Glomerular endothelial cell (primary cell): ENCODE data around the gene MICAL2. TPM values are rescaled to one million over a fixed set of nuclear protein-coding genes. Genes with fewer than 3 reads are reported as not detected.

Source experiments
- DNase-seq: peaks from one replicate; pipeline ENCODE4 v3.0.0-alpha.2; 2011; ENCODE audit warnings: low read depth, low spot score; ENCODE audit errors: extremely low read depth
- total RNA-seq: library from RNA; depleted of rRNA; stranded (reverse); fragments of >200 nt; gene quantifications from 2 replicates; pipeline ENCODE4 v1.2.3, GENCODE V29; 2015

The MICAL2 gene
- total RNA-seq, 1 donor from 2014 or later, result 252 TPM

DNA sequence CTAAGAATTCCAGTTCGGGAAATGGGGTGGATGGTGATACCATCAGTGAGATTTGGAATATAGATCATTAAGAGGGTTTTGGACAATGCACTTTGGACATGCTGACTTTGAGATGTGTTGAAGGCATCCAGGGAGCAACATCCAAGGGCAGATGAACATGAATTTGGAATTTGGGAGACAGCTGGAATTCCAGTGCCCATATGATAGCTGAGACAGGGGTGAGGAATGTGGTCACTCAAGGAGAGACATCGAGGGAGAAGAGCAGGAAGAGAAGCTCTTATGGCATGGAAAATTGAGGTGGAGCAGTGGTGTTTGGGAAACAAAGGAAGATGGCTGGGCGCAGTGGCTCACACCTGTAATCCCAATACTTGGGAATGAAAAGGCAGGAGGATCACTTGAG is 11.8 kb upstream of the MICAL2 start:
- no peak for DNase-seq

DNA sequence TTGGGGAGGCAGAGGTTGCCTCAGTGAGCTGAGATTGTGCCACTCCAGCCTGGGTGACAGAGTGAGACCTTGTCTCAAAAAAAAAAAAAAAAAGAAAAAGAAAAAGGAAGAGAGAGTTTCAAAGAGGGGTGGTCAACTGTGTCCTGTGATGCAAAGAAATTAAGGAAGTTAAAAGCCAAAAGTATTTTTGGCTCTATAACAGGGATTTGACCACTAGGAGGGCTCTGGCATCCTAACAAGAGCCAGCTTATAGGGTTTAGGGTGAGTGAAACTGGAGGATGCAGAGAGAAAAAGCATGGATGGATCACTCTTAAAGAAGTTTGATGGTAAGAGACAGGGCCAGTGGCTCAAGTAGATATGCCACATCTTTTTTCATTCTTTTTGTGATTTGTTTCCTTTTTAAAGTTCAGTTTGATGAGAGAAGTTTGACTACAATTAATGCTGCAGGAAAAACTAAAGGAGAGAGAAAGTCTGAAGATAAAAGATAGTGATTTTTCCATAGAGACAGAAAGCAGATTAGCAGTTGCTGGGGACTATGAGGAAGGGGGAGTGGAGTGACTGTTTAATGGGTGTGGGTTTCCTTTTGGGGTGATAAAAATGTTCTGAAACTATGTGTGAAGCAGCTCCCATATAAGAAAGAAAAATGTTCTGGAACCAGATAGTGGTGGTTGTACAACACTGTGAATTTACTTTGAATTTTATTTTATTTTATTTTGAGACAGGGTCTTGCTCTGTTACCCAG is 11.1 kb upstream of the MICAL2 start:
- no peak for DNase-seq

DNA sequence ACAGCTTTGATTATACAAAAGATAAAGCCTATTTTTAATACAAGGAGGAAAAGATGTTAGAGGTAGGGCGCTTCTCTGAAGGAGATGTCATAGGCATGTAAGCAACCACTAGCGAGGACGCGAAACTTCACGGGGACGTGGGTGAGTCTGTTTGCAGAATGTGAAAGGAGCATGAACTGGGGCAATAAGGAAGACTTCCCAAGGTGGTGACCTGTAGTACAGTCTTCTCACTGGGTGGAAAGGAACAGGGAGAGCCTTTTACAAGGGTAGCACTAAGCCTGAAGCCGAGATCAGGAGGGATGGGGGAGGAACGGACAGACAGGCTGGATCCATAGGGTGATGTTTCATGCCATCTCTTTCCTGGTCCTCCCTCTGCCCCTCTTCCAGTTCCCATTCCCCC is 10.0 kb upstream of the MICAL2 start:
- no peak for DNase-seq

DNA sequence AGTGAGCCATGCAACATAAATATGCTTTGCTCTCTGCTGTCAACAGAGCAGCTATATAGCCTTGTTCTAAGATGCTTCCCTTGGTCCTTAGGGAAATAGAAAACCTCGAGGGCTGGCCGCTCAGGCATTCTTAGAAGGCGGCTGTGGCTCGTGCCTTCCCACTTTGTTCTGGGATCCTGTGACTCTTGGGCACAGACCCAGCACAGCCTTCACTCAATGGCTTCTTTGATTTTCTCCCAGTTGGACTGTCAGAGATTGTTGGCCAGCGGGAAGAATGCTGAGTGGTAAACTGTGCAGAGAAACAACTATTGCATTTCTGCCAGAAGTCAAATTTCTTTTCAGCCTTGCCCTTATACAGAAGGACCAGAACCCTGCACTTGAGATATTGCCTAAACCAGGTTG is 9.5 kb upstream of the MICAL2 start:
- no peak for DNase-seq

DNA sequence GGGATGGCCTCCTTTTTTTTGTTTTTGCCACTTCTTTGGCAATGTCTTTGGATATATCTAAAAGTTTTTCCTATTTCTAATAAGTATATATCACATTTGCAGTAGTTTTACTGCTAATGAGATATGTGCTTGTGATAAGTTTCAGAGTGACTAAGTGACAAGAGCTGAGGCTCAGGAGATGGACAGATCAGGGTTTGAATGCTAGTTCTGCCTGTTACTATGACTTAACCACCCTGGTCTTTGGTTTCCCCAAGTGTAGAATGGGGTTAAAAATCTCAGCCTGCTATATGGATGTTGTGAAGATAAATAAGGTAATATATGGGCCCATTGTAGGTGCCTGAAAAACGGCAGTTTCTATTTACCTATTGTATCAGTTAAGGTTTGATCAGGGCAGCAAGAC is 9.1 kb upstream of the MICAL2 start:
- DNase-seq, result no peak

DNA sequence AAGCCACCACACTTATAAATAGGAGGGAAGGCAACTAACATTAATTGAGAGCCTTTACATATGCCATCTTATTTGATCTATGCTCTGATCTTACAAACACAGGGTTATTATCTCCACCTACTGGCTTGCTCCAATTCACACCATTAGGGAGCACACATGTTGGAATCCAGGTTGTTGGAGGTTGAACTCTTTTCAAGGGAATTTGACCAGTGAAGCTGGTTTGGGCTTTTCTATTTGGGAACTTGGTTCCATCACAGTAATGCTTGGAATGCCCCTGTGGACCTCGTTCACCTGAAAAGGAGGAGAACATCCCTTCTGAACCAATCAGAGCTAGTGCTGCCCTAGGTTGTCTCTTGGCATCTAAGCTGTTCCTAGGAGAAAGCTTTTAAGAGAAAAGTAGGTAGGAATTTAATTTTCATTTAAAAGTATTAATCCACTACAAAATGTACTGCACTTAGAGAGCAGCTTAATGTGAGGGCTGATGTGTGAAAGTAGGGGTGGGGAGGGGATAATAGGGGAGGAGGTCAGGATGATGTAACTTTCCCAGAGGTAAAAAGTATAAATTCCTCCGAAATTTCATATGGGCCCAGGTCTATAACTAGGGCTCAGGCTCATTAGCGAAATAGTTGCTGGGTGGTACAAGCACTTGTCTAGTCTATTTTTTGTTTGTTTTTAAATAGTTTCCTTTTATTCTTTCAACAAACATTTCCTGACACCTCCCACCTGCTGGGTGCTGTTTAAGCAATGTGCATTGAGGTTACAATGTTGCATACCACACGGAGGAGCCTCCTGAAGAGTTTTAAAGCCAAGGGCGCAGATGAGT is 7.6 kb upstream of the MICAL2 start:
- no peak for DNase-seq

DNA sequence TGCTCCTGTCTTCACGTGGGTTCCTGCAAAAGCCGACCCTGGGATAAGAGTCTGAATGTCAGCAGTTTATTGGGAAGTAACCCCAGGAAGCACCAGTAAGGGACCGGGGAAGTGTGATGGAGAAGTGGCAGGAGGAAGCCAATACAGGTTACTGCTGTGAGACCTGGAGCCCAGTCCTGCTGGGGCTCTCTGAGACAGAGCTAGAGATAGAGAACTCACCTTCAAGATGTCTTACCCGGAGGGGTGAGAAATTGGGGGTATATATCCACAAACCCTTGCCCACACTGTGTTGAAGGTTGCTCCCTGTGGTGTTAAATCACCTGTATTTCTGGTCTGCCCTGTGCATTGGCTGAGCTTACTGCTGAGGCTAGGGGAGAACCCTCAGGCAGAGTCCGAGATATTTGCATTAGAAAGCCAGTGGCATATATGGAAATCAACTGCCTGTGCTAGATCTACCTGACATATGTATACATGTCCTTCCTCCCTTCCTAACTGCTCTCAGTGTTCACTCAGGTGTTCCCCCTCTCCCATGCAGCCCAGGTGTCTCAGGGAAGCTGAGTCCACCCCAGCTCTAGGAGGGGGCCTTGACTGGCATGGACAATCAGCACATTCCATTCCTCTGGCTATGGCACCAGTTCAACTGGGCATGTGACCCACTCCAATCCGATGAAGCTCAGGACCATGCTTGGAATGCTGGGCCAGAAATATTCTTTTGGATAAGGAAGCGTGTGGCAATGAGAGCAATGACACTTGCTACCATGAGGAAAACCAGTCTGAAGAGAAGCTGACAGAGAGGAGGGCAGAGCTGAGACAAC is 6.8 kb upstream of the MICAL2 start:
- no peak for DNase-seq

DNA sequence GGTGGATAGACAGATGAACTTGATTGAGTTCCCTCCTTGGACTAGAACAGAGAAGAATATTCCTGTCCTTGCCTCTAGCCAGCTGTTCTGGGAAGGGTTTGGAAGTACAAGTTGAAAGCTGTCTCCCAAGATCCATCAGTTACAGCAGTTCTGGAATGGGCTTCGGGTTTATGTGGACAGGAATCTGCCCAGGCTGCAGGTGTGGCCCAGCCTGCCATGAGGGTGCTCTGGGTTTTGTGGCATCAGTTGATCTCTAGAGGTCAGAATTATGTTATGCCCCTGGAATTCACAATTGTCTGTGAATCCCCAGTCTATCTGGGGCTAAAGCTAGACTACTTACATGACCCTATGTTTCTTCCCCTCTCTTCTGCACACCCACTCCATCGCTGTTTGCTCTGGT is 4.9 kb upstream of the MICAL2 start:
- no peak for DNase-seq

DNA sequence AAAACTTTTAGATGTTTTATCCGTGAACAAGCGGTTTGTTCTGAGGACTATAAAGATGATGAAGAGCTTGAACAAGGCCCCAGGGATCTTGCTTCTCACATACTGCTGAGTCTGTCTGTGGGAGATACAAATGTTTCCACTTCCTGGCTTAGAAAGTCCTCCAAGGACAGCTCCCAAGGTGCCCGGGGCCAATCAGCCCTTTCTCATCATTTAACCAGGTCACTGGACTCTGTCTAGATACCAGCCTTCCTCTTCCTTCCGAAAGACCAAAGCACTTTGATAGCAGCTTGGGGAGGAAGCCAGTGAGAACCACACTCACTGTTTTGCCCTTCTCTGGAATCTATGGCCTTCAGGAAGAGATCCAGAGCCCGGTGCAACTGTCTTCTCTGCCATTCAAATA is 4.3 kb upstream of the MICAL2 start:
- no peak for DNase-seq

DNA sequence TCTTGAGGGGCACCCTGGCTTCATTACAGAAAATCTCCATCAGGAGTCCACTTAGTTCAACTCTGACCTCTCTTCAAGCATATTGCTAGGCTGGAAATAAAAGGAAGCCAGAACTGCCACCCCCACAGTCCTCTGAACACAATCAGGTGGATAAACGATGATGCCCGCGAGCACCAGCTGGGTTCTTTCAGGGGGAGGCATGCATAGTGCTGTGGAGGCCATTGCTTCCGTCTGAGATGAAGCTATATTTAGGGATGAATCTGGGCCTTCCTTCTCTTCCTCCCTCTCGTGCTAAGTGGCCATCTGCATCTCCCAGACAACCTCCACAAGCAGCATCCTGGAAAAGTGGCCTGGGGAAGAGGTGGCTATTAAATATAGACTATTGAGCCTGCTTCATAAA is 3.9 kb upstream of the MICAL2 start:
- no peak for DNase-seq

DNA sequence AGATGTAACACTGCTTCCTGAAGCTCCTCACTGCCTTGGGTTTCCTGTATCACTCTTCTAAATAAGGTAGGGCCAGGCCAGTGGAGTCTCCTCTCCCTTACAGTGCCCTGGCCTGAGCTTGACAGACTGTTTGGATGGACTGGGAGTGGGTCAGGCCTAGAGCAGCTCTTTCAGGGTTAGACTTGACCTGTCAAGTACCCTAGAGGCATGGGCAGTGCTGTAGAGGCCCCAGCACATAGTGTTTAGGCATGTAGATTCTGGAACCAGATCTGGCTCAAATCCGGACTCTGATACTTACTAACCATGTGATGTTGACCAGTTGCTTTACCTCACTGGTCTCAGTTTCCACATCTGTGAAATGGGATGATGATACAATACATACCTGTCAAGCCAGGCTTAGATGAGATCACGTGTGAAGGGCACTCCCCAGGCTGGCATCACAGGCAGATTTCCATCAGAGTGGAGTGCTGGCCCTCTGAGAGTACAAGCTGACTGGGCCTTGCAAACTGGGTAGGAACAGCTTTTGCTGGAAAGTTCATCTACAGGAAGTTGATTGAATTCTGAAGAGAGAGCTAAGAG is 1.4 kb upstream of the MICAL2 start:
- no peak for DNase-seq

DNA sequence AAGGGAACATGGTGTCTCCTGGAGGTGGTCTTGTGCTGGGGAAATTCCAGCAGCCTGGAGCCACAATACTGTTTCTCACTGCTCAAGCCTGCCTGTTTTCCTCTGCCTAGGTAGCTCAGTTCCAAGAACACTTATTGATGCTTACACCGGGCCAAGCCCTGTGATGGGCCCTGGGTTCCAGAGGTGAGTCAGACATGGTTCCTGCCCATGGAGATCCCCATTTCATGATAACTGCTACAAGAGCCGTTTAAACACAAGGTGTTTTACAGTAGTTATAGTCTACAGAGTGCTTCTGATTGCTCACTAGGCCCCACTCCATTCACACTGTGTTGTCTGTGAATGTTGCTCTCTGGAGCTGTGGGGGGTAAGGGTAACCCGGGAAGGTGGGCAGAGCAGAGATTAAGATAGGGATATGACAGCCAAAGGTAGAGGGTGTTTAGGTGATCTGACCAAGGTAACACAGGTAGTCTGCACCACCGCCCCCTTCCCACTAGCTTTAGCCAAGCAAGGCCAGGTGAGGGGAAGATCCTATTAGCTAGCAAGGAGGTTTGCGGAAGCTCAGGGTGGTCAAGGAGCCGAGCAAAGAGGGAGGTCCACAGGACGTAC is 696 bp upstream of the MICAL2 start:
- DNase-seq, result no peak

DNA sequence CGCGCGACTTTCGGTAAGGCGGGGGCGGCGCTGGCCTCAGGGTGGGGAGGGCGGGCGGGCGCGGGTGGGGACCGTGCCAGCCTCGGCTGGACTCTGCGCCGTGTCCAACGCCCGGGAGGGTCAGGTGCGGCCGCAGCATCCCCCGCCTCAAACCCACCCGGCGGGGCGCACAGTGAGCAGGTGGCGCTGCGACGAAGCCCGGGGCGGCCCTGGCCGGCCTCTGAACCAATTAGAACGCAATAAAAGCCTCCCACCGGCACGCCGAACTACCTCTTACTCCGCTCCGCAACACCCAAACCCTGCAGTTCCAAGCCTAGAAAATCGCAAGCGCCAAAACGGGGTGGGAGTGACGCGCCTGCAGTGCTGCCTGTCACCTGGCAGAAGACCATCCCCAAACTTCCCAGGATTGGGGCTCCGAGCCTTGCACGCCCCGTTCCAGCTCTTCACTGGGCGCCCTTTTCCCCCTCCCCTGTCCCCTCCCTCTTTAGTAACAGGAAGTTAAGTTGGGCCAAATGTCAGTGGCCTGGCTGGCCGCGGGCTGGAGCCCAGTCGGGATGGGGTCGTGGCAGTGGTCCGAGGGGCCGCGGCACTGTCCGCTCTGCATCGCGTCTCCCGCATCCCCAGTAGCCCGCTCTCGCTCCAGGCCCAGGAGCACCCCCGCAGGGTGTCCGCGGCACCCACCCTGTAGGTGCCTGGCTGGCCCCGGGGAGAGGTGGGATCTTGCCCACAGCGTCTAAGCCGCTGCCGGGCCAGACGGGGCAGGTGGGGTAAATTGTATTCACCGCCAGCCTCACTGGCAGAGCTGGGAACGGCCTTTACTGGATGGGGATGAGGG is 541 bp downstream of the MICAL2 start:
- no peak for DNase-seq

DNA sequence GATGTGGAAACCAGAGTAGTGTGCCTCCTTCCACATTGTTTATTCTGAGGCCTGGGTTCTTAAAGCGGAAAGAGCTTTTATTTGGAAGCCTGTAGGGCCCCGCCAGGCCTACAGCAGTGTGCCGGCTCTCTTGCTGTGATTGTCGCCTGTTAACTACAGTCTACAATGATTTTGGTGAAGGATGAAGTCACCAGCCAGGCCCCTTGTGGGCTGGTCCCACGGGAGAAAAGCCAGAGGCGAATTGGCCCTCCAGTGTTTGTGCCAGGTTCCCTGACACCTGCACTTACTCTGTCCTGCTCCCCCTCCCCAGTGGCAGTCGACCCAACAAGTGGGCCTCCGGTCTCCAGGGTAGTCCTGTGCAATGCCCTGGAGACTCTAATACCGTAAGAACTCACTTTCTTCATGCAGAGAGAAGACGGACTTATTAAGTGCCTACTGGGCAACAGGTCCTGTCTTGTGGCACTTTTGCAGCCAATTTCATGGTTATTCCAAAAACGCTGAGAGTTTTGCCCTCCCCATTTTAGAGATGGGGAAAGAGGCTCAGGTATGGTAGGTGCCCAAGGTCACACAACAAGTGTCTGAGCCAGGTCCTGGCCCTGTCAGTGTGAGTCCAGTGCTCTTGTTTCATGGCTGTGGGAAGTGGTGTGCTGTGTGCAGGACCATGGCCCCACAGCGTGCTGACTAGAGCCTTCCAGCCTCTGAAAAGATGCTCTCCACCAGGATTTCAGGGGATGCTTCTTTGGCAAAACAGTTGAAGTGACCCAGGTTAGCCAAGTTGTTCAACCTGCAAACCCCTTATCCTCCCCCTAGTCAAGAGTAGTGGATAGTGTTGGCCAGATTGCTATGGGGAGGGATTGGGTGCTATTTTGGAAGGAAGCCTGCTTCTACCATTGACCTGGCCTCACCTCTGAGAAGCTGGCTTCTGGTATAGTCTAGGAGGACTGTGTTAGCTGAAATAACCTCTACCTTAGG is 1.4 kb downstream of the MICAL2 start:
- no peak for DNase-seq

DNA sequence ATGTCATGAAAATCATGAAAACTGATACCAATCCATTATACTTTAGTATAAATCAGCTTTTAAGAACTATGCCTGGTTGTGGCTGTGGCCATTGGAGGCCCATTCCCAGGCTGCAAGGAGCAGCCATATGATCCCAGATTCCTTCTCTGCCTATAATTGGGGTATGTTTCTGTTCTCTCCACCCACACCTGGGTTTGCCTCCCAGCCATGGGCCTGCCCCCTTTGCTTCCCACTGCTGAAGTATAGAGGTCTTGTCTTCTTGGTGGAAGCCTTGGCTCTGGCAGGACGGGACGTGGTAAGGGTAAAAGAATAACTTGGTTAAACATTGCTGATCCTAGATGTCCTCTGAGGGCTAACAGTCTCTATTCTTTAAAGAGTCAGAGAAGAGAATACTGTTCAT is 2.4 kb downstream of the MICAL2 start:
- DNase-seq, result no peak

DNA sequence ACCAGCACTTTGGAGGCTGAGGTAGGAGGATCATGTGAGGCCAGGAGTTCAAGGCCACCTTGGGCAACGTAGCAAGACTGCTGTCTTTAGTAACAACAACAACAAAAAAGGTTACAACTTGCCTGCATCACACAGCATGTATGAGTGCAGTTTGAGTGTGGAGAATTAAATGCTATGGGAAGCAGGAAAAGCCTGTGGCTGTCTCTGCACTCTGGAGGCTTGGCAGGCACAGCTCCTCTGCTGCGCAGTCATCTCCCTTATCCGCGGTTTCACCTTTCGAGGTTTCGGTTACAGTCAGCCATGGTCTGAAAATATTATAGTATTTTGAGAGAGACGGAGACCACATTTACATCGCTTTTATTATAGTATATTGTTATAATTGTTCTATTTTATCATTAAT is 2.9 kb downstream of the MICAL2 start:
- DNase-seq, result no peak

DNA sequence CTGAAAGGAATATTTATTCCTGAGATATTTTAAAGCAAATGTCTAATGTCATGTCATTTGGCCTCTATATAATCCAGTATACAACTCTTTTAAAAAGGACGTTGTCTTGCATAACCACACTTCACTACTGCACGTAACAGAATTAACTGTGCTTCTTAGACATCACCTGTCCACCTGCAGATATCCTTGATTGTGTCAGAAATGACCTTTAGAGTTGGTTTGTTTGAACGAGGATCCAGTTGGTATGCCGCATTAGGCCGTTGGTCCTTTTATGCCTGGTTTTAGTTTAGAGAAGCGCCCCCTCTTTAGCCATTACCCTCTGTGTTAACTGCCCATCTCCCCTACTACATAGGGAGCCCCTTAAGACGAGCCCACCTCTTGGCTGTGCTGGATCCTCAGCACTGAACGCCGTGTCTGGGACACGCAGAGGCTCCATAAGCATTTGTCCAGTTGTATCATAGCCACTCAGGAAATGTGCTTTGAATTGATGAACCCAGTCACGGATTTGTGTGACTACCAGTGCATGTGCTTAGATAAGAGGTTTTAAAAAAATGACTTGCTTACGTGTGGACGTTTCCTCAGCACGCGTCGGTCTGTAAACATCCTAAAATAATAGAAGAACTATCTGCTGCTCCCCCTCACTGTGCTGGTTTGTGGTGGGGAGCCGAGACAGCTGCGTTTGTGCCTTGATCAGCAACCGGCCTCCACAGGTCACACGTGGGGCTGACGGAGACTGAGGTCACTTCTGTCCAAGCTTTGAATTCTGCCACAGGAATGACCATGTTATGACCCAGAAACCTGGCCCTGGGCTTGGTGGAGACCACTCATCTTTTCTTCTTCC is 4.0 kb downstream of the MICAL2 start:
- DNase-seq, result no peak
